HepG2 (cell line): Measurements from ENCODE around the gene NOL4L. TPM values are rescaled to one million over a fixed set of nuclear protein-coding genes. Genes with fewer than 3 reads are reported as not detected.

Source experiments
- ATAC-seq: fragments of 200-7000 bp; cut with Tn5 transposase; 3 replicates; pipeline ENCODE4 v1.9.1; 2020; ENCODE audit warnings: mild to moderate bottlenecking, moderate library complexity
- BruUV-seq: library from RNA; stranded (reverse); fragments of 400-500 nt; replicated peaks from 2 replicates; lab custom pipeline; 2021; lab: Mats Ljungman, UMichigan
- CTCF ChIA-PET: fragments of 300-600 bp; formaldehyde crosslinking; extraction: SDS; loops from one replicate; lab custom pipeline; 2021; ENCODE audit warnings: low total read pairs, inconsistent platforms, low intra/inter-chr PET ratio; lab: Yijun Ruan, JAX
- POLR2A ChIA-PET: fragments of 350-600 bp; sonication (Branson Sonifier 250); formaldehyde crosslinking; loops from one replicate; lab custom pipeline; 2020; ENCODE audit warnings: antibody characterized with exemption, inconsistent platforms; lab: Yijun Ruan, JAX
- DNase-seq: peaks from one replicate; pipeline ENCODE4 v3.0.0-alpha.2; 2015; ENCODE audit warnings: low spot score
- FAIRE-seq: peaks from 3 replicates; lab custom pipeline; 2011; peaks lifted over from hg19 to GRCh38; lab: Jason Lieb, UNC
- H2AFZ ChIP-seq: one replicate; pipeline ENCODE4 v1.6.1; 2011; ENCODE audit warnings: low read length, inconsistent platforms
- H3K27ac ChIP-seq: fragments of 300-600 bp; 3 replicates; pipeline ENCODE4 v1.8.0; 2011; ENCODE audit warnings: mixed run types, mild to moderate bottlenecking, mixed read lengths, low read length, inconsistent platforms; ENCODE audit not compliant: insufficient read depth; ENCODE audit errors: extremely low read length
- H3K27me3 ChIP-seq, 2 experiments: fragments of 200-600 bp in 1 of 2; 2 replicates in 1 of 2; 3 replicates in 1 of 2; pipeline versions ENCODE4 v1.6.0 to v1.8.0; 2011; ENCODE audit warnings: low read length in 2 of 2, mild to moderate bottlenecking in 2 of 2, moderate library complexity in 2 of 2, inconsistent platforms in 1 of 2; ENCODE audit not compliant: insufficient read depth in 2 of 2, control insufficient read depth in 1 of 2
- H3K36me3 ChIP-seq, 2 experiments: fragments of 200-600 bp in 1 of 2; replicated peaks in 1 of 2; 2 replicates in 1 of 2; 3 replicates in 1 of 2; pipeline versions ENCODE4 v1.5.1 to v1.8.0; 2011; ENCODE audit warnings: low read length in 2 of 2, inconsistent platforms in 1 of 2; ENCODE audit not compliant: insufficient read depth in 2 of 2, control insufficient read depth in 1 of 2
- H3K4me1 ChIP-seq: 2 replicates; pipeline ENCODE4 v1.5.1; 2012; ENCODE audit warnings: low read length, inconsistent platforms; ENCODE audit not compliant: insufficient read depth
- H3K4me2 ChIP-seq: 2 replicates; pipeline ENCODE4 v1.6.0; 2011; ENCODE audit warnings: low read depth, low read length, inconsistent platforms
- H3K4me3 ChIP-seq, 3 experiments: fragments of 200-600 bp in 1 of 3; sonication (generic), shearing (Covaris generic) in 1 of 3; replicated peaks in 1 of 3; 2 replicates each; pipeline ENCODE4 v1.5.1; 2011 to 2016; ENCODE audit warnings: low read length in 3 of 3, inconsistent platforms in 2 of 3, low read depth in 2 of 3, mild to moderate bottlenecking in 2 of 3, control low read depth in 1 of 3, mixed read lengths in 1 of 3; ENCODE audit not compliant: insufficient read depth in 1 of 3
- H3K79me2 ChIP-seq: one replicate; pipeline ENCODE4 v1.6.1; 2011; ENCODE audit warnings: low read length, inconsistent platforms; ENCODE audit not compliant: insufficient read depth
- H3K9ac ChIP-seq: 2 replicates; pipeline ENCODE4 v1.6.0; 2011; ENCODE audit warnings: mild to moderate bottlenecking, low read depth, low read length, inconsistent platforms; ENCODE audit not compliant: insufficient read depth
- H3K9me3 ChIP-seq: 2 replicates; pipeline ENCODE4 v1.5.1; 2012; ENCODE audit warnings: mild to moderate bottlenecking, low read length
- H4K20me1 ChIP-seq: 2 replicates; pipeline ENCODE4 v1.6.0; 2011; ENCODE audit warnings: inconsistent platforms, mild to moderate bottlenecking, low read length, moderate library complexity; ENCODE audit not compliant: insufficient read depth
- ATF7-NPFF ChIP-seq: sonication (generic); formaldehyde crosslinking; IDR thresholded peaks from 2 replicates; pipeline ENCODE4 v1.8.1; 2023; ENCODE audit warnings: mild to moderate bottlenecking, low read depth, missing genetic modification reagents, moderate library complexity
- GATAD2A ChIP-seq: IDR thresholded peaks from 2 replicates; pipeline ENCODE4 v1.6.1; 2016
- KAT8 ChIP-seq: IDR thresholded peaks from 2 replicates; pipeline ENCODE4 v1.6.1; 2016; ENCODE audit warnings: missing genetic modification reagents, missing compliant biosample characterization
- KLF16 ChIP-seq, 2 experiments: sonication (generic) in 1 of 2; formaldehyde crosslinking in 1 of 2; IDR thresholded peaks; 2 replicates each; pipeline versions ENCODE4 v1.6.1 to v1.8.0; 2016 to 2023; ENCODE audit warnings: missing genetic modification reagents in 2 of 2, missing compliant biosample characterization in 1 of 2
- NCOA2 ChIP-seq: sonication (generic); formaldehyde crosslinking; IDR thresholded peaks from 2 replicates; pipeline ENCODE4 v1.8.0; 2022; ENCODE audit warnings: inconsistent platforms
- RBFOX2 ChIP-seq: fragments of 200-400 bp; formaldehyde crosslinking; IDR thresholded peaks from 2 replicates; pipeline ENCODE4 v1.6.1; 2017; ENCODE audit warnings: low read depth, mild to moderate bottlenecking, low read length
- SP4 ChIP-seq: sonication (generic); formaldehyde crosslinking; IDR thresholded peaks from 2 replicates; pipeline ENCODE4 v1.8.1; 2023; ENCODE audit warnings: mild to moderate bottlenecking, missing genetic modification reagents
- SPEN ChIP-seq: sonication (generic); formaldehyde crosslinking; IDR thresholded peaks from 2 replicates; pipeline ENCODE4 v1.5.1; 2020; ENCODE audit warnings: low read depth, mild to moderate bottlenecking, missing genetic modification reagents
- TCF7 ChIP-seq: sonication (generic); IDR thresholded peaks from 2 replicates; pipeline ENCODE4 v1.6.1; 2016; ENCODE audit warnings: antibody characterized with exemption, low read depth
- YEATS4 ChIP-seq: sonication (generic); formaldehyde crosslinking; IDR thresholded peaks from 2 replicates; pipeline ENCODE4 v1.4.0; 2020; ENCODE audit warnings: missing genetic modification reagents, borderline replicate concordance
- ZNF251 ChIP-seq: sonication (generic); formaldehyde crosslinking; IDR thresholded peaks from 2 replicates; pipeline ENCODE4 v1.9.0; 2021; ENCODE audit warnings: mild to moderate bottlenecking, missing genetic modification reagents
- ZNF333 ChIP-seq: sonication (generic); formaldehyde crosslinking; IDR thresholded peaks from 2 replicates; pipeline ENCODE4 v1.4.0; 2020; ENCODE audit warnings: mild to moderate bottlenecking, missing genetic modification reagents, borderline replicate concordance
- ZNF552 ChIP-seq: sonication (generic); formaldehyde crosslinking; IDR thresholded peaks from 2 replicates; pipeline ENCODE4 v1.9.0; 2022; ENCODE audit warnings: missing genetic modification reagents, mild to moderate bottlenecking, borderline replicate concordance
- ZNF724P ChIP-seq: sonication (generic); formaldehyde crosslinking; IDR thresholded peaks from 2 replicates; pipeline ENCODE4 v1.8.0; 2022; ENCODE audit warnings: missing genetic modification reagents, borderline replicate concordance
- ZNF747 ChIP-seq: sonication (generic); formaldehyde crosslinking; IDR thresholded peaks from 2 replicates; pipeline ENCODE4 v1.8.1; 2023; ENCODE audit warnings: missing genetic modification reagents, mild to moderate bottlenecking, borderline replicate concordance
- ZNF772 ChIP-seq: sonication (generic); formaldehyde crosslinking; IDR thresholded peaks from 2 replicates; pipeline ENCODE4 v1.5.0; 2020; ENCODE audit warnings: mild to moderate bottlenecking, missing genetic modification reagents
- WGBS: methylation state at CpG from one replicate; pipeline ENCODE4 v1.1.6; 2017; ENCODE audit warnings: low lambda C conversion rate; 5-methylcytosine and 5-hydroxymethylcytosine counted together
- in situ Hi-C: cut with HindIII; loops from 2 replicates; pipeline ENCODE4 v1.10.0; 2017; ENCODE audit warnings: low pct_unique_long_range_greater_than_20kb; ENCODE audit not compliant: extremely low pct_ligation_motif_present
- intact Hi-C: fragments of 100-400 bp; cut with micrococcal nuclease; formaldehyde crosslinking; loops from one replicate; pipeline ENCODE4 v1.10.0; 2022; ENCODE audit not compliant: unreplicated experiment
- polyA plus RNA-seq, 8 experiments: library from polyadenylated mRNA; depleted of rRNA in 3 of 8; stranded (reverse) in 7 of 8; unstranded in 1 of 8; fragments of >200 nt; fragmentation: Illumina TruSeq in 4 of 8; extraction: Trizol in 4 of 8; gene quantifications; 2 replicates each; pipeline versions ENCODE4 v1.2.1 to v1.2.3, GENCODE V29; 2011 to 2016; ENCODE audit warnings: low read depth in 4 of 8, missing spikeins in 1 of 8, mixed read lengths in 1 of 8; ENCODE audit not compliant: insufficient read depth in 1 of 8
- total RNA-seq, 5 experiments: library from RNA; depleted of rRNA; stranded (reverse); fragments of >200 nt; fragmentation: Illumina TruSeq; extraction: Trizol; gene quantifications; 2 replicates each; pipeline ENCODE4 v1.2.3, GENCODE V29; 2016; ENCODE audit warnings: low read depth in 1 of 5
- TF ChIP-seq, protein P1 (sequence below), 2 experiments: sonication (generic) in 1 of 2; formaldehyde crosslinking in 1 of 2; IDR thresholded peaks; 2 replicates each; pipeline versions ENCODE4 v1.6.1 to v1.9.0; 2014 to 2022; ENCODE audit warnings: antibody characterized with exemption in 1 of 2, borderline replicate concordance in 1 of 2, inconsistent platforms in 1 of 2, low read depth in 1 of 2, missing genetic modification reagents in 1 of 2
- TF ChIP-seq, protein P2 (sequence below): sonication (generic); formaldehyde crosslinking; IDR thresholded peaks from 2 replicates; pipeline ENCODE4 v1.5.0; 2020; ENCODE audit warnings: missing genetic modification reagents, mild to moderate bottlenecking, borderline replicate concordance

Gene NOL4L
- total and polyA plus RNA-seq, 2 of the 13 experiments (the other 11 are each of a cell fraction or from before 2014, with no cell fraction given) = 16.6 to 35.4 TPM

DNA sequence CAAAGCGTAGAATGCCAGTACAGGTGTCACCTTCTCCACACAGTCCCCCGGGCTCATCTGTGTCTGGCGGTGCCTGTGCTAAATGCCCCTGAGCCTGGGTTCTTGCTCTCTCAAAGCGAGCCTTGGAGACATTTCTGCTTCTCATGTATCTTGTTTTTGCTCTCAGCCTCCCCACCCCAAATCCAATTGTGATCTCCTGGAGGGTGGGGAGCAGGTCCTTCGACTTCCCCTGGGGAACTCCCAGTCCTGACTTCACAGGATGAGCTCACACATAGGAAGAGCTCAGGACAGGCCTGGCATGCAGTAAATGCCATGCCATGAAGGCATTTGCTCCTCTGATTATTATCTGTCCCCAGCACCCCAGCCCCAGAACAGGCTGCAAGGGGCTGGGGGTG, 58.1 kb downstream of the NOL4L start:
- H3K9me3 ChIP-seq = no peaks in the 10 kb centered on the region
- no peak overlapping the region for H3K27ac ChIP-seq
- H2AFZ ChIP-seq = no peak overlapping the region
- DNase-seq (no peak), FAIRE-seq (no peak), ATAC-seq (no peak)
- in situ Hi-C loops = no loop called here
- peaks cover 78% of the 10 kb centered on the region for H3K4me1 ChIP-seq
- no peak overlapping the region for H3K4me3 ChIP-seq
- no peaks in the 10 kb centered on the region for H3K79me2 ChIP-seq
- no peak overlapping the region for H3K4me2 ChIP-seq
- peaks cover 1 to 4% of the 10 kb centered on the region in 2 experiments; a peak in 2 of 5 replicates for H3K36me3 ChIP-seq
- H3K9ac ChIP-seq = no peak overlapping the region
- intact Hi-C loops = loop anchor here (10.0 kb wide), 1 partner anchor 248 kb away; no protein-coding TSS in a partner anchor
- H3K27me3 ChIP-seq = 0 out of 5 replicates have a peak, but pooled peaks cover 0 to 2% of the 10 kb centered on the region in 2 experiments
- WGBS = 89% methylated on average over 5 of the region's 5 CpGs
- no peaks in the 10 kb centered on the region for H4K20me1 ChIP-seq
- ChIA-PET POLR2A (interaction anchor here (0.9 to 3.7 kb wide), 4 partner anchors 13 to 154 kb away, joined by 3 to 22 read pairs (median 4); no protein-coding TSS in a partner anchor), CTCF (no interaction called here)
- no TSS peak for BruUV-seq
- TF ChIP-seq ZNF552 (CRISPR knock-in tag) = no peak
- TF ChIP-seq KAT8 (CRISPR knock-in tag) = no peak
- TF ChIP-seq SPEN (CRISPR knock-in tag) = 0 out of 2 replicates have a peak, but pooled peaks have one; percentile 24
- TF ChIP-seq ZNF772 (CRISPR knock-in tag) = 0 out of 2 replicates have a peak, but pooled peaks have one; percentile 32
- no peak for TF ChIP-seq ZNF724P (CRISPR knock-in tag)
- TF ChIP-seq ATF7-NPFF = no peak
- TF ChIP-seq, protein P1, sequence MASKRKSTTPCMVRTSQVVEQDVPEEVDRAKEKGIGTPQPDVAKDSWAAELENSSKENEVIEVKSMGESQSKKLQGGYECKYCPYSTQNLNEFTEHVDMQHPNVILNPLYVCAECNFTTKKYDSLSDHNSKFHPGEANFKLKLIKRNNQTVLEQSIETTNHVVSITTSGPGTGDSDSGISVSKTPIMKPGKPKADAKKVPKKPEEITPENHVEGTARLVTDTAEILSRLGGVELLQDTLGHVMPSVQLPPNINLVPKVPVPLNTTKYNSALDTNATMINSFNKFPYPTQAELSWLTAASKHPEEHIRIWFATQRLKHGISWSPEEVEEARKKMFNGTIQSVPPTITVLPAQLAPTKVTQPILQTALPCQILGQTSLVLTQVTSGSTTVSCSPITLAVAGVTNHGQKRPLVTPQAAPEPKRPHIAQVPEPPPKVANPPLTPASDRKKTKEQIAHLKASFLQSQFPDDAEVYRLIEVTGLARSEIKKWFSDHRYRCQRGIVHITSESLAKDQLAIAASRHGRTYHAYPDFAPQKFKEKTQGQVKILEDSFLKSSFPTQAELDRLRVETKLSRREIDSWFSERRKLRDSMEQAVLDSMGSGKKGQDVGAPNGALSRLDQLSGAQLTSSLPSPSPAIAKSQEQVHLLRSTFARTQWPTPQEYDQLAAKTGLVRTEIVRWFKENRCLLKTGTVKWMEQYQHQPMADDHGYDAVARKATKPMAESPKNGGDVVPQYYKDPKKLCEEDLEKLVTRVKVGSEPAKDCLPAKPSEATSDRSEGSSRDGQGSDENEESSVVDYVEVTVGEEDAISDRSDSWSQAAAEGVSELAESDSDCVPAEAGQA (IDR thresholded peaks at IDR 0.05; ENCODE audit: low read depth) = no peak
- TF ChIP-seq, protein P1 (CRISPR knock-in tag; IDR thresholded peaks at IDR 0.05; ENCODE audit: borderline replicate concordance) = no peak
- TF ChIP-seq SP4 (CRISPR knock-in tag) = 0 out of 2 replicates have a peak, but pooled peaks have one; percentile 20
- no peak for TF ChIP-seq GATAD2A (CRISPR knock-in tag)
- no peak for TF ChIP-seq ZNF251 (CRISPR knock-in tag)
- peak; percentile 49; the same call in 1 of the 2 replicates for TF ChIP-seq ZNF747 (CRISPR knock-in tag)
- no peak for TF ChIP-seq ZNF333
- TF ChIP-seq RBFOX2 = no peak
- no peak for TF ChIP-seq TCF7
- no peak for TF ChIP-seq YEATS4 (CRISPR knock-in tag)
- no peak for TF ChIP-seq KLF16 (CRISPR knock-in tag; IDR thresholded peaks at IDR 0.05)
- TF ChIP-seq, protein P2, sequence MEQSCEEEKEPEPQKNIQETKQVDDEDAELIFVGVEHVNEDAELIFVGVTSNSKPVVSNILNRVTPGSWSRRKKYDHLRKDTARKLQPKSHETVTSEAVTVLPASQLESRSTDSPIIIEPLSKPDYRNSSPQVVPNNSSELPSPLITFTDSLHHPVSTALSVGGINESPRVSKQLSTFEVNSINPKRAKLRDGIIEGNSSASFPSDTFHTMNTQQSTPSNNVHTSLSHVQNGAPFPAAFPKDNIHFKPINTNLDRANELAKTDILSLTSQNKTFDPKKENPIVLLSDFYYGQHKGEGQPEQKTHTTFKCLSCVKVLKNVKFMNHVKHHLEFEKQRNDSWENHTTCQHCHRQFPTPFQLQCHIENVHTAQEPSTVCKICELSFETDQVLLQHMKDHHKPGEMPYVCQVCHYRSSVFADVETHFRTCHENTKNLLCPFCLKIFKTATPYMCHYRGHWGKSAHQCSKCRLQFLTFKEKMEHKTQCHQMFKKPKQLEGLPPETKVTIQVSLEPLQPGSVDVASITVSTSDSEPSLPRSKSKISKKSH (CRISPR knock-in tag) = 0 out of 2 replicates have a peak, but pooled peaks have one; percentile 8
- TF ChIP-seq NCOA2 (CRISPR knock-in tag) = no peak
